HTR-8/SVneo (cell line): Measurements from ENCODE around the gene SPAG6.
"Not testable (repeated sequence)": the region's sequence is repeated elsewhere in the genome, so short reads cannot be mapped to it uniquely, and the experiment has no call there.

Experiments used
- DNase-seq: peaks from one replicate; pipeline ENCODE4 v3.0.0; 2011; ENCODE audit warnings: low spot score, mixed read lengths; ENCODE audit not compliant: insufficient read length
- FAIRE-seq: peaks from 2 replicates; lab custom pipeline; 2011; peaks lifted over from hg19 to GRCh38; lab: Jason Lieb, UNC

The SPAG6 gene

DNA sequence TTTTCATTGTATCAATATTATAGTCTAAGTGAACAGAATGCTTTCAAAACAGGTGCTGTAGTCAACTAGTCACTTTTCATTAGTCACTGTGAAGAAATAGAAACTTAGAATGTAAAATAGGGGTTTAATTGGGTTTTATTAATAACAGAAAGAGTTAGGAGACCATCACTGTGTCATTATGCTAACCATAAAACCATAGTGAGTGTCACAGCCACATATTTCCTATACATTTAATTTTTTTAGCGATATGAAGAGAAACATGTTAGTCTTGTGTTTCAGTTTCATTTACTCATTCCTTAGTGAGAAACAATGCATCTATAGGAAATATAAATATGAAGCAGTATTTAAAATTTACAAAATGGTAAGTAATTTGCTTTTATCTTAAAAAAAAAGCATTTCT, 22.2 kb downstream of the SPAG6 start:
- FAIRE-seq, result no peak
- no peak for DNase-seq

DNA sequence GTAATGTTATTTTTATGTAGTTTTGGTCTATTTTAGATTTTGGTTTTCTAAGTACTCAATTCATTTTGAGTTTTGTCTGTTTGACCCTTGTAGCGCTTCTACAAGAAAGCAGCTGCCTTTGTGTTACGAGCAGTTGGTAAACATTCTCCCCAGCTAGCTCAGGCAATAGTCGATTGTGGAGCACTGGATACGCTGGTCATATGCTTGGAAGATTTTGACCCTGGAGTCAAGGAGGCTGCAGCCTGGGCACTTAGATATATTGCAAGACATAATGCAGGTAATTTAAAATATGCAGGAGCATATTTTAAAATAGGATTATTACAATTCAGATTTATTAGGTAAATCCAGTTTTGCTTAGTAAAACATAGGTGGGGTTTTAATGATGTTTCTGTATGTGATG, 23.1 kb downstream of the SPAG6 start:
- DNase-seq (no peak), FAIRE-seq (no peak)

DNA sequence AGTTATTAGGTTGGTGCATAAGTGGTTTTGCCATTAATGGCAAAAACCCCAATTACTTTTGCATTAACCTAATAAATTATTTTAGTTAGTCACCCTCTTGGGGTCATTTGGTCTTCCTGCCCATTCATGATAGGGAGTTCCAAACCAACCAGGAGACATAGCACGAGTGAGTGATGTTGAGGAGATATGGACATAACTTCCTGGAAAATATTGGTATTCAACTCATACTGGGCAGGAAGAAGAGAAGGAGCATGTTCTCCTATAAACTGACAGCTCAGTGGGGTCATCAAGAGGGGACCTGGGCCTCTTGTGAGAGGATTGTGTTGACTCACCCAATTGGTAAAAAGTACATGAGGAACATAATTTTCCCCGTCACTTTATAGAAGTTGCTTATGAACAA, 23.7 kb downstream of the SPAG6 start:
- DNase-seq (no peak), FAIRE-seq (no peak)

DNA sequence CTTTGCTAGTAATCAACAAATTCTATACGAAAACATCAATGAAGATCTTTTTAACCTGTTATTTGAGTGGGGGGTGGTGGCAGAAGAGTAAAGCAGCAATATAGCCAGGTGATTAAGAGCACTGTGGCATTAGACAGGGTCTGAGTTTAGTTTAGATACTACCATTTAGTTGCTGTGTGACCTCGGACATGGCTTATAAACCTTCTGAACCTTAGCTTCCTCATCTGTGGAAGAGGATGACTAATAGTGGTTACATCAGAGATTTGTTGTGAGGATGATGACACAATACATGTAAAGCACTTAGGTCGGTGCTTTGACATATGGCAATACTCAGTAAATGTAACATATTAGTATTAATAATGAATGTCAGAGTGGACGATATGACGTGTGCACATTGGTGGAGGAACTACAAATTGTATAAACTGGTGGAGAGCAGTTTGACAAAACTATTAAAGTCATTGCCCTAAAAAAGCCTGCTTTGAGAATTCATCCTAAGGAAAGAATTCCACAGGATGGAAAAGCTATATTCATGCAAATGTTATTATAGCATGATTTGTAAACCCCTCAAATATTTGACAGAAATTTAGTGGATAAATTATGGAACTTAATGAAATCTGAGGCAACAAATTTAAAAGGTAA, 24.3 kb downstream of the SPAG6 start:
- FAIRE-seq (no peak), DNase-seq (no peak)

DNA sequence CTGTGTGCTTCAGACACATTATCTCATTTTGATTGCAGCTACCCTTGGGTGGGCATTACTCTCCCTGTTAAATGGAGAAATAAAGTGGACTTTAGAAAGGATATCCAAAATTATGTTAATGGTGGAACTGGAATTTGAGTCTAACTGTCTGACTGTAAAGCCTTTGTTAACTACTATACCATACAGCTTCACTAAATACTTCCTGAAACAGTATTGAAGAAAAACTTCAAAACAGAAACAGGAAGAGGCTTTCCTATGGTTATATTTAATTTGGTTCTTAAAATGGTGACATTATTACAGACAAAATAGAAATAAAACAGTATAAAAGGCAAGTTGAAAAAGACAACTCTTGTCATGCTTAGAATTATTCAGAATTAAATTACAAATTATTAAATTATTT, 25.0 kb downstream of the SPAG6 start:
- no peak for FAIRE-seq
- no peak for DNase-seq

DNA sequence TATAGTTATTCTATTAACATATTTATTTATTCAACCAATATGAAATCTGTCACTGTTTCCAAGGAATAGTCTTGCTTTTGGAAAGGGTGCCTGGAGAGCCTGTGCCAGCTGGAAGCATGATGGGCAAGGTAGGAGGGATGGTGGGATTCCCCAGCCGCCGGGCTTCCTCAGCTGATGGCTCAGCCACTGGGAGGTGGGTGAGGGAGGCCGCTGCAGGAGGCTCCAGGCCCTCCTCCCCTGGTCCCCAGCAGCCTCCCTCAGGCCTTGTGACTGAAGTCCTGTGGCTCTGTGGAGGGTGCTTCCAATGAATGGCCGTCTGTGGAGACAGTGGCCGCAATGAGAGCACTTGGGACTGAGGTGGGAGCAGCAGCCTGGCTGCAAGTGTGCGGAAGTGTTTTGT, 27.0 kb downstream of the SPAG6 start:
- DNase-seq, result no peak
- no peak for FAIRE-seq

DNA sequence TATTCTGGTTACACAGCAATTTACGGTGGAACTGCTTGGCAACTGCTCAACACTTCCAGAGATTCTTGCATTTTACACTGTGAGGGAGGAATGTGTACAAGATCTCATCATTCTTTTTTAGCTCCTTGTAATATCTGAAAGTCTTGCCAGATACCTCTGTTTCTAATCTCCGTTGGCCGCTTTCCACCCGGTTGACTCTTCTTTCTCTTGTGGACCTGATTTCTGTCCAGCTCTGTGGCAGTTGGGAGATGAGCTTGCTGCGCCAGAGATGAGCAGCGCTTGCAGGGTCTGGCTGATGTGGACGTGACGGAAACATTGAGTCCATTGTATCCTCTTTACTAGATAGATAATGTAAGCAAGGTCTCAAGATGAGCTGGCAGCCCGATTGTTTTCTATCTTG, 27.6 kb downstream of the SPAG6 start:
- no peak for DNase-seq
- FAIRE-seq, result no peak

DNA sequence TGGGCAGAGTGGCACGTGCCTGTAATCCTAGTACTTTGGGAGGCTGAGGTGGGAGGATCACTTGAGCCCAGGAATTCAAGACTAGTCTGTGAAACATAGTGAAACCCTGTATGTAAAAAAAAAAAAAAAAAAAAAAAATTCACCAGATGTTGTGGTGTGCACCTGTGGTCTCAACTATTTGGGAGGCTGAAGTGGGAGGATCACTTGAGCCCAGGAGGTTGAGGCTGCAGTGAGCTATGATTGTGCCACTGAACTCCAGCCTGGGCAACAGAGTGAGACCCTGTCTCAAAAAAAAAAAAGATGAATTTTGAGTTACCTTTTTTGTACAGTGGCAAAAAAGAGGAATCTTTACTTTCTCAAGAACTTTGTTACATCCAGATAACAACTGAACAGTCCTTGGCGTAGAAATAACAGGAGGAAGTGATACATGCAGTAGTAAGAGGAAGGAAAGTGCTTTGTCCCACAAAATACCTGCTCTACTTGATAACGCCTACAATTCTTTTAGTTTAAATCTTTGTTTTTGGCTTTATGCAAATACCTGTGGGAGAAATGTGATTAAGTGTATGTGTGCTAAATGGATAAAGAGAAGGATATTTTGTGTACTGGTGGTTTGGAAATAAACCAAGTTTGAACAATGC, 29.3 kb downstream of the SPAG6 start:
- DNase-seq, result no peak
- FAIRE-seq, result no peak

DNA sequence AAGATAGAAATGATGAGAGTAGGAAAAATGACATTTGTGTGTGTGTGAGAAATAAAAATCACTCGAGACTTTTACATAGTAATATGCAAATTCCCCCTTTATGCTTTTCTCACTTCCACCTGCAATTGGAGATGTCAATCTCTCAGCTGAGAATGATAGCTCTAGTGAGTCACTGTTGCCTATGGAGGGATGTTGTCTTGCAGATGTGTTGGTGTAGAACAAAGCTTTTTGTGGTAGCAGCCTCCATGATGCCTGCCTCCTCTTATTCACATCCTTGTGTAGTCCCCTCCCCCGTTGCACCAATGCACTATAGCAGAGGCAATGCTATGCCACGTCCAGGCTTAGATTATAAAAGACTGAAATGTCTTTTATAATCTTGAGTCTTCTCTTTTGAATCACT, 33.8 kb downstream of the SPAG6 start:
- FAIRE-seq, result no peak
- DNase-seq, result no peak

DNA sequence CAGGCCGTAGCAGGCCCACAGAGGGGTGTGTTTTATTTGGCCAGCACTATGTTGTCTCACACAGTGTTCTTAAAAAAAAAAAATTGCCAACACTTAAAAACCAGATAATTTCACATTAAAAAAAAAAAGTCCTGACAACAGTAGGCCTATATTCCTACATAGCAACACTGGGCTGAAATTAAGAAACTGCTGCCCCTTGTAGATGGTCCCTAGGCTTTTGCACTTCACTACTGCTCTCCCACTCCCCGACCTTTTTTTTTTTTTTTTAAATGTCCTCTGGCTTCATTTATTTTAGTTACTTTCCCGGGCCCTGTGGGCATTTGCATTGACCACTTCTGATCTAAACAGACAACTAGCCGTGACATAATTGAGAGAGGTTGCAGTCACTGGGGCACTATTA, 36.0 kb downstream of the SPAG6 start:
- DNase-seq, result no peak
- no peak for FAIRE-seq

DNA sequence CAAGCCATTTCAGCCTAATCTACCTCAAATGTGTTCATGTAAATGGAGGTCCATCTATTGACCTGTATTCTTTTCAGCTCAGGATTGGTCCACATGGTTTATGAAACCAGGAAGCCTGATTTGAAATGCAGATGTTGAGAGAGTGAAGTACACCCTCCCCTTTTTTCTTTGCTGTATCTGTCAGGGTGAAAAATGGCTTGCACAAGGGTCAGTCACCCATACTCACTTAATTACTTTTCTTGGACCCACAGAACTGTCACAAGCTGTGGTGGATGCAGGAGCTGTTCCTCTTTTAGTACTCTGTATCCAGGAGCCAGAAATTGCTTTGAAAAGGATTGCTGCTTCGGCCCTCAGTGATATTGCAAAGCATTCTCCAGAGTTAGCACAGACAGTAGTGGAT, 41.2 kb downstream of the SPAG6 start:
- DNase-seq, result no peak
- no peak for FAIRE-seq

DNA sequence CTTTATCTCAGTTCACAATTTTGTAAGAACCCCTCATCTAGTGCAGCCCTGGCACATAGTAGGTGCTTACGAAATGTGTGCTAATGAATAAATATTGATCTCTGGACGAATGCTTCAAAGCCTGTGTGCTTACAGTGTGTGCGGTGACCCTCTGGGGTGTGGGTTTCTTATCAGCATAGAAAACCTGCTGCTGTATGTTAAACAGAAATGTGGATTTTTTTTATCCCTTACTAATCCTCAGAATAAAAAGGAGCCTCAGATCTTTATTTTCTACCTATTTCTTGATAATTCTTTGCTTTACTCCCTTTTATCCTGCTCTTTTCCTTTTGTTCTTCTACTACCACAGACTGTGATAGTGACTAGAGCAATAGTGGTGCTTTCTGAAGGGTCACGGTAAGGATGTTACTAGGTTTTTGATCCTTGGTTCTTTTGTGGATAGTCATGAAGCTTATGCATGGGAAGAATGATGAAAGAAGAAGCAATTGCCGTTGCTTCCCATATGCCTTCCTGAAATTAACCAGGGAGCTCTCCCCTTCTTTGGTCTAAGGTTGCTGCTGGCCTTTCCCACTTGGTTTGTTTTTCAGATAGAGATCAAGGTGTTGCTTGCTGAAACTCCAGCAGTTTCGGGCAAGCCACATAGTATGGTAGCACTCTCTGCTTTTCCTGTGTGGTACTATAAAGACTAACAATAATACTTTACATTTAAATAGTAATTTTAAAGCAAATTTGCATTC, 44.7 kb downstream of the SPAG6 start:
- no peak for FAIRE-seq
- no peak for DNase-seq

DNA sequence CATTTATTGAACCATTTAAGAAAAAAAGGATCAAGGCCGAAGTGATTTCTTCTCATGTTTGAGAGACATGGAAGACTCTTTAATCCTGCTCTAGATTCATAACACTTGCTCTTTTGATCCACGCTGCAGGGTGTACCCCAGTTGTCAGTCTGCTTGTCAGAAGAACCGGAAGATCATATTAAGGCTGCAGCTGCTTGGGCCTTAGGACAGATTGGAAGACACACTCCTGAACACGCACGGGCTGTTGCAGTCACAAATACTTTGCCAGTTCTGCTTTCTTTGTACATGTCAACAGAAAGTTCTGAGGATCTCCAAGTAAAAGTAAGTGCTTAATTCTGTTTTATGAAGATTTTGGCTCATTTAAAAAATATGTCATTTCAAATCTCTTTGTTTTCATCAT, 46.3 kb downstream of the SPAG6 start:
- no peak for FAIRE-seq
- no peak for DNase-seq

DNA sequence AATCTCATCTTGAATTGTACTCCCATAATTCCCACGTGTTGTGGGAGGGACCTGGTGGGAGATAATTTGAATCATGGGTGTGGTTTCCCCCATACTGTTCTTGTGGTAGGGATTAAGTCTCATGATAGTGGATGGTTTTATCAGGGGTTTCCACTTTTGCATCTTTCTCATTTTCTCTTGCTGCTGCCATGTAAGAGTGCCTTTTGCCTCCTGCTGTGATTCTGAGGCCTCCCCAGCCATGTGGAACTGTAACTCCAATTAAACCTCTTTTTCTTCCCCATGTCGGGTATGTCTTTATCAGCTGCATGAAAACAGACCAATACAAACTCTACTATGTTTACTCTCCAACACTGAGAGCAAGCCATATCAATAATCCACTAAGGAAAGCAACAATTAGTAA, 50.9 kb downstream of the SPAG6 start:
- not testable (repeated sequence) for DNase-seq, FAIRE-seq

DNA sequence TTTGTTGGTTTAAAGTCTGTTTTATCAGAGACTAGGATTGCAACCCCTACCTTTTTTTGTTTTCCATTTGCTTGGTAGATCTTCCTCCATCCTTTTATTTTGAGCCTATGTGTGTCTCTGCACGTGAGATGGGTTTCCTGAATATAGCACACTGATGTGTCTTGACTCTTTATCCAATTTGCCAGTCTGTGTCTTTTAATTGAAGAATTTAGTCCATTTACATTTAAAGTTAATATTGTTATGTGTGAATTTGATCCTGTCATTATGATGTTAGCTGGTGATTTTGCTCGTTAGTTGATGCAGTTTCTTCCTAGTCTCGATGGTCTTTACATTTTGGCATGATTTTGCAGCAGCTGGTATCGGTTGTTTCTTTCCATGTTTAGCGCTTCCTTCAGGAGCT, 61.6 kb downstream of the SPAG6 start:
- FAIRE-seq, DNase-seq: not testable (repeated sequence)

DNA sequence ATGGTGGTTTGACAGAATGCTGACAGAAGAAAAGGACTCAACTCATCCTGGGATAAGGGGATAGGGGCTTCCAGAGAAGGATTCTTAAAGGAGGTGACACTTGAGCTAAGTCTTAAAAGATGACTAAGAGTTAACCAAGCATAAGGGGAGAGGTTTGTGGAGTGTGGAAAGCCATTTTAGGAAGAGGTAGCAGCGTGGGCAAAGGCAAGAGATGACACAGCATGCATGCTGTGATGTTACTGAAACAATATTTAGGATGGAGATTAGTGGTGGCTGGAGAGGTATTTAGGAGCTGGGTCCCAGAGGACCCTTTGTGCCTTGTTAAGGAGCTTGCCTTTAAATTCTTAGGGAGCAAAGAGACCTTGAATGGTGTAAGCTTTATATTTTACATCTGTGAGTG, 65.1 kb downstream of the SPAG6 start:
- FAIRE-seq (no peak), DNase-seq (no peak)

DNA sequence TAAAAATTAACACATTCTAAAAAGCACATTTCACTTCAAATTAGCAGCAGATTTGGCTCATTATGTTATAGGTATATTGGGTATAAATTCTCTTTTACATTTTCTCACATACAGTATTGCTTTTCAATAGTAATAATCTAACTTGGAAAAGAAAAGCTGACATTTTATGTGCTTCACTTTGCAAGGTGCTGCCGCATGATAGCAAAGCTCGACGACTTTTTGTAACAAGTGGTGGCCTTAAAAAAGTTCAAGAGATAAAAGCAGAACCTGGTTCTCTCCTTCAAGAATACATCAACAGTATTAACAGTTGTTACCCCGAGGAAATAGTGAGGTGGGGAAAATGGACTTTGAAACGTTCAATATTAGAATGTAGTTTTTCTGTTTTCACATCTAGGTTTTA, 65.5 kb downstream of the SPAG6 start:
- FAIRE-seq, result no peak

DNA sequence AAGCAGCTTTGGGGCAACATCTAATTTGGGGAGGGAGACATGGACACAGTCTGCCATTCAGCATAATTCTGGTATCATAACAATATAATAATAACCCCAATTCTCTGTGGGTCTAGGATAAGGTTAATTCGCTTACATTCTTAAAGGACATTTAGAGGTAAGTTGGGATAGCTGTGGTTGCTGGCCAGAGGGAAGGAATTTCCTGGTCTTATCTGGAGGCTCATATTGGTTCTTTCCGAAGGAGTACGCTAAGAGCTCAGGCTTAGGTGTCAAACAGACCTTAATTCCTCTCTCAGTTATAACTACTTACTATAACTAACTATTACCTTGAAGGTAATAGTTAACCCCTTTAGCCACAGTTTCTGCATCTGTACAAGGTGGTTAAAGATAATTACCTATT, 68.8 kb downstream of the SPAG6 start:
- DNase-seq, result no peak
- FAIRE-seq, result no peak

More for the DNA sequence above, 65.5 kb downstream of the SPAG6 start:
- DNase-seq, result no peak

DNA sequence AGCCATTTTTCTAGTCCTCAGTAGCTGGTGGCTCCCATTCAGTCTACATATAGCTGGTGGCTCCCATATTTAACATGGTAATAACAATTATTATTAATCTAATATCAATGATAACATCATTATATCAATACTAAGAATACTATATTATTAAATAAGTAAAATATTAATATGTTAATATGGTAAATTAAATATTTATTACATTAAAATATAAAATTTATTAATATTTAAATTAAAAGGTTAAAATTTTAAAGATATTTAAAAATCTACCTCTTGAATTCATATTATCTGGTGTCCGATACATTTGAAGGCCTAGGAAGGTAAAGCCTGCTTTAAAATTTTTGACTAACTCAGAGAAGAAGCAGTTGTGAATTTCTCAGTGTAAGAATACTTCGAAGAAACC, 69.8 kb downstream of the SPAG6 start:
- no peak for FAIRE-seq
- no peak for DNase-seq

DNA sequence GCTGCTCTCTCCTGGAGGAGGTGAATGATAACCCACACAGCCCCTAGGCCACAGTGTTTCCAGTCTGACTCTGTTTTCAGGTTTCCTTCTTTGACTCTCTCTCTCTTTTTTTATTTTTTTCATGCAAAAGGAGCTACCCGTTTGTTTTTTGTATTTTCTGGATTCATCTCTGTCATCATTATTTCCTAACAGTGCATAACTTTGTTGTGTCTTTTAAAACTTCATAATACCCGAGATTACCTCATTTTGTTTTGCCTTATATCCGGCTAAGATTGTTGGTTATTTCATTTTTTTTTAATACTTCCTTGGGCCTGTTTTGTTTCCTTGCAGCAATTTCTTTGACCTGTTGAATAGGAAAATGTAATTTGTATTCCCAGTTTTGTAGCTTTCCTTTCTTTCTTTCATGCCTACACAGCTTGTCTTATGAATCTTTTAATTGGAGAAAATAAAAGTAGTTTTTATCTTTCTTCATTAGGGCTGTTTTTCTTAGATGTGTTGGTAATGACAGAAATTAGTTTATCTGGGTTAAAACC, 72.5 kb downstream of the SPAG6 start:
- no peak for FAIRE-seq
- no peak for DNase-seq

DNA sequence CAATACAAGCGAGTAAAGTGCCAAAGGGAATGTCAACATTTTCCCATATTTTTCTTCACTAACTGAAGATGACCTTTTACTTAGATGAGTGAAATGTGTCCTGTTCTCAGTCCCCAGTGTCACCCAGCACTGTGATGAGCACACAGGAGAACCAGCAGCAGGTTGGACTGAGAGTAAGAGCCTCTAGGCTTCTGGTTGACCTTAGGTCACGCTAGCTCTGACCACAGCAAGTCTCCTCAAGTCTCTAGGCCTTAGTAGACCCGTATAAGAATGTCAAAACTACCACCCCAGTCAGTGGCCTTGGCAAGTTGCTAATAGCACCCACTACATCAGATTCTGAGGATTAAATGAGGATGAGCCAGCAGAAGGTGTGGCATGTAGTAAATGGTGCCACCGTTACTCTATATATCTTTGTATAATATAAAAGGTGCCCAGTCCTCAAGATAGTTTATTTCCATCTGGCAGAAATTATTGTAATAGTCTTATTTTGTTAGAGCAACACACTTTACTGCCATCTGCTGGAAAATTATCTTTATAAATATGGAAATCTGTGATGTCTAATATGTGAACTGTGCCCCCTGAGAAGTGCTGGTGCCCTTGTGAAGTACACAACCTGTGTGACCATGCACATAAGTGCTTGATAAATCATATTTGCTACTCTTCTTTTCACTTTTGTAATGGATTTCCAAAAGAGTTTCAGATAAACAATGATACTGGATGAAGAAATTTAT, 75.7 kb downstream of the SPAG6 start:
- FAIRE-seq (no peak), DNase-seq (no peak)
